ENCODE data around the gene CCDC68. TPM values are rescaled to one million over a fixed set of nuclear protein-coding genes. Genes with fewer than 3 reads are reported as not detected.
A peak's percentile ranks its signal among the peaks of the same experiment; 100 is the strongest.

The CCDC68 gene
- polyA plus RNA-seq (2013, experiment 1 of 2; ENCODE audit: insufficient read length) = 0.20 TPM
- polyA plus RNA-seq (2013, experiment 2 of 2; ENCODE audit: insufficient read length) = 0.23 TPM

GRCh38 chr18:54958704-54959625 is at the start of gene CCDC68:
TSS of gene CCDC68 (minus strand) at chr18:54959461. CDS start at chr18:54942791, 16,670 bp downstream.
- DNase-seq = no peak

GRCh38 chr18:55007602-55008001 is 48.3 kb upstream of the CCDC68 start:
- DNase-seq = no peak

GRCh38 chr18:55003695-55004094 is 44.4 kb upstream of the CCDC68 start:
- peak; percentile 12 for DNase-seq

- no peak for DNase-seq
These were observed 43.0 kb upstream of the CCDC68 start for GRCh38 chr18:55002261-55002660.

- DNase-seq = no peak
These were observed 42.2 kb upstream of the CCDC68 start for GRCh38 chr18:55001394-55002024.

GRCh38 chr18:55000529-55000928 is 41.3 kb upstream of the CCDC68 start:
- DNase-seq = no peak

- no peak for DNase-seq
These were observed 39.8 kb upstream of the CCDC68 start for GRCh38 chr18:54999016-54999415.

- DNase-seq = no peak
These were observed 36.3 kb upstream of the CCDC68 start for GRCh38 chr18:54995421-54996143.

GRCh38 chr18:54991981-54992380 is 32.7 kb upstream of the CCDC68 start:
- no peak for DNase-seq

- no peak for DNase-seq
These were observed 25.6 kb upstream of the CCDC68 start for GRCh38 chr18:54984908-54985307.

GRCh38 chr18:54983791-54984190 is 24.5 kb upstream of the CCDC68 start:
- no peak for DNase-seq

GRCh38 chr18:54983041-54983686 is 23.9 kb upstream of the CCDC68 start:
- DNase-seq = peak; percentile 67

- DNase-seq = no peak
These were observed 21.8 kb upstream of the CCDC68 start for GRCh38 chr18:54981076-54981475.

- peak; percentile 9 for DNase-seq
These were observed 16.3 kb upstream of the CCDC68 start for GRCh38 chr18:54975598-54975997.

- no peak for DNase-seq
These were observed 13.8 kb upstream of the CCDC68 start for GRCh38 chr18:54973046-54973445.

GRCh38 chr18:54968807-54969206 is 9.5 kb upstream of the CCDC68 start:
- no peak for DNase-seq

GRCh38 chr18:54968237-54968636 is 9.0 kb upstream of the CCDC68 start:
- DNase-seq = peak; percentile 49

- DNase-seq = no peak
These were observed 8.5 kb upstream of the CCDC68 start for GRCh38 chr18:54967786-54968185.

GRCh38 chr18:54964741-54965140 is 5.5 kb upstream of the CCDC68 start:
- DNase-seq = no peak

- no peak for DNase-seq
These were observed 3.8 kb upstream of the CCDC68 start for GRCh38 chr18:54962919-54963645.

GRCh38 chr18:54961868-54962267 is 2.6 kb upstream of the CCDC68 start:
- DNase-seq = no peak

GRCh38 chr18:54961016-54961423 is 1.8 kb upstream of the CCDC68 start:
- DNase-seq = no peak

All from fibroblast of skin of scalp (primary cell).